Measurements from ENCODE around the gene CD46. TPM values are rescaled to one million over a fixed set of nuclear protein-coding genes. Genes with fewer than 3 reads are reported as not detected.

Gene CD46
- polyA plus RNA-seq, 1 donor from 2014 or later, result 393 TPM

DNA sequence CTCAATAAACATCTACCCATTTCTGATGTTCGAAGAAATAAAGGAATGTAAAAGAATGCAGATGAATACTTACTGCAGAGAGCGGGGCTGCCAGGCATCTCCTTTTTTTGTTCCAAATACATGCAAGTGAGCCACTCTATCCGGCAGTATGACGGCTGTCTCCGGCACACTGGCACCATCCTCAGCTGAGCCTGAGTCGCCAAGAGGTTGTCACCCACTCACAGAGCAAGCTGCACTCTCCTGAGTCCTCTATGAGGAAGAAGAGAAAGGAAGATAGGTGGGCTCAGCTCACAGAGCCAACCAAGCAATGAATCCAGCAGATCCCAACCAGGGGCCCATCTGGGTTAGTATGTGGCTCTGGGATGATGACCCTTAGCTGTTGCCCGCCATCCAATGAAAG lies 65.3 kb downstream of the CD46 start:
- H3F3A ChIP-seq (ENCODE audit: insufficient read depth, low read length, poor library complexity, severe bottlenecking), result no peaks in the 10 kb centered on the region
- no peaks in the 10 kb centered on the region for H3K9me2 ChIP-seq (ENCODE audit: insufficient read depth, low read length)
- no peak overlapping the region for H2AFZ ChIP-seq (ENCODE audit: low read depth, low read length)
- no peaks in the 10 kb centered on the region for H3K79me2 ChIP-seq (replicated peaks; ENCODE audit: insufficient read depth, low read length)
- H3K27ac ChIP-seq (ENCODE audit: low read length), result no peak overlapping the region
- H3K36me3 ChIP-seq (ENCODE audit: insufficient read depth, low read length), result no peaks in the 10 kb centered on the region
- H3K9me3 ChIP-seq (ENCODE audit: low read length), result no peaks in the 10 kb centered on the region
- no peaks in the 10 kb centered on the region for H3K27me3 ChIP-seq (ENCODE audit: insufficient read depth, low read depth, low read length)
- H3K4me2 ChIP-seq (ENCODE audit: low read length), result no peak overlapping the region
- no peaks in the 10 kb centered on the region for H4K20me1 ChIP-seq (ENCODE audit: insufficient read depth)
- no peak overlapping the region for H3K4me3 ChIP-seq (ENCODE audit: low read length)
- TF ChIP-seq POLR2AphosphoS5 (IDR thresholded peaks at IDR 0.05) (no peak), TAF1 (IDR thresholded peaks at IDR 0.05; ENCODE audit: low read depth) (no peak), EP300 (conservative IDR thresholded peaks at IDR 0.05; ENCODE audit: poor library complexity, severe bottlenecking) (no peak), SMC3 (conservative IDR thresholded peaks at IDR 0.05; ENCODE audit: poor library complexity) (no peak), EZH2 (IDR thresholded peaks at IDR 0.05; ENCODE audit: borderline replicate concordance, insufficient read depth, low read length, poor library complexity, severe bottlenecking) (no peak), RAD21 (conservative IDR thresholded peaks at IDR 0.05) (no peak), MXI1 (conservative IDR thresholded peaks at IDR 0.05; ENCODE audit: poor library complexity, severe bottlenecking) (no peak)
- TF ChIP-seq, protein P1, sequence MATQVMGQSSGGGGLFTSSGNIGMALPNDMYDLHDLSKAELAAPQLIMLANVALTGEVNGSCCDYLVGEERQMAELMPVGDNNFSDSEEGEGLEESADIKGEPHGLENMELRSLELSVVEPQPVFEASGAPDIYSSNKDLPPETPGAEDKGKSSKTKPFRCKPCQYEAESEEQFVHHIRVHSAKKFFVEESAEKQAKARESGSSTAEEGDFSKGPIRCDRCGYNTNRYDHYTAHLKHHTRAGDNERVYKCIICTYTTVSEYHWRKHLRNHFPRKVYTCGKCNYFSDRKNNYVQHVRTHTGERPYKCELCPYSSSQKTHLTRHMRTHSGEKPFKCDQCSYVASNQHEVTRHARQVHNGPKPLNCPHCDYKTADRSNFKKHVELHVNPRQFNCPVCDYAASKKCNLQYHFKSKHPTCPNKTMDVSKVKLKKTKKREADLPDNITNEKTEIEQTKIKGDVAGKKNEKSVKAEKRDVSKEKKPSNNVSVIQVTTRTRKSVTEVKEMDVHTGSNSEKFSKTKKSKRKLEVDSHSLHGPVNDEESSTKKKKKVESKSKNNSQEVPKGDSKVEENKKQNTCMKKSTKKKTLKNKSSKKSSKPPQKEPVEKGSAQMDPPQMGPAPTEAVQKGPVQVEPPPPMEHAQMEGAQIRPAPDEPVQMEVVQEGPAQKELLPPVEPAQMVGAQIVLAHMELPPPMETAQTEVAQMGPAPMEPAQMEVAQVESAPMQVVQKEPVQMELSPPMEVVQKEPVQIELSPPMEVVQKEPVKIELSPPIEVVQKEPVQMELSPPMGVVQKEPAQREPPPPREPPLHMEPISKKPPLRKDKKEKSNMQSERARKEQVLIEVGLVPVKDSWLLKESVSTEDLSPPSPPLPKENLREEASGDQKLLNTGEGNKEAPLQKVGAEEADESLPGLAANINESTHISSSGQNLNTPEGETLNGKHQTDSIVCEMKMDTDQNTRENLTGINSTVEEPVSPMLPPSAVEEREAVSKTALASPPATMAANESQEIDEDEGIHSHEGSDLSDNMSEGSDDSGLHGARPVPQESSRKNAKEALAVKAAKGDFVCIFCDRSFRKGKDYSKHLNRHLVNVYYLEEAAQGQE (IDR thresholded peaks at IDR 0.05; ENCODE audit: borderline replicate concordance), result no peak
- TF ChIP-seq, protein P2, sequence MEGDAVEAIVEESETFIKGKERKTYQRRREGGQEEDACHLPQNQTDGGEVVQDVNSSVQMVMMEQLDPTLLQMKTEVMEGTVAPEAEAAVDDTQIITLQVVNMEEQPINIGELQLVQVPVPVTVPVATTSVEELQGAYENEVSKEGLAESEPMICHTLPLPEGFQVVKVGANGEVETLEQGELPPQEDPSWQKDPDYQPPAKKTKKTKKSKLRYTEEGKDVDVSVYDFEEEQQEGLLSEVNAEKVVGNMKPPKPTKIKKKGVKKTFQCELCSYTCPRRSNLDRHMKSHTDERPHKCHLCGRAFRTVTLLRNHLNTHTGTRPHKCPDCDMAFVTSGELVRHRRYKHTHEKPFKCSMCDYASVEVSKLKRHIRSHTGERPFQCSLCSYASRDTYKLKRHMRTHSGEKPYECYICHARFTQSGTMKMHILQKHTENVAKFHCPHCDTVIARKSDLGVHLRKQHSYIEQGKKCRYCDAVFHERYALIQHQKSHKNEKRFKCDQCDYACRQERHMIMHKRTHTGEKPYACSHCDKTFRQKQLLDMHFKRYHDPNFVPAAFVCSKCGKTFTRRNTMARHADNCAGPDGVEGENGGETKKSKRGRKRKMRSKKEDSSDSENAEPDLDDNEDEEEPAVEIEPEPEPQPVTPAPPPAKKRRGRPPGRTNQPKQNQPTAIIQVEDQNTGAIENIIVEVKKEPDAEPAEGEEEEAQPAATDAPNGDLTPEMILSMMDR (IDR thresholded peaks at IDR 0.05; ENCODE audit: poor library complexity, severe bottlenecking), result no peak
- H3K9ac ChIP-seq (ENCODE audit: low read length), result no peak overlapping the region

DNA sequence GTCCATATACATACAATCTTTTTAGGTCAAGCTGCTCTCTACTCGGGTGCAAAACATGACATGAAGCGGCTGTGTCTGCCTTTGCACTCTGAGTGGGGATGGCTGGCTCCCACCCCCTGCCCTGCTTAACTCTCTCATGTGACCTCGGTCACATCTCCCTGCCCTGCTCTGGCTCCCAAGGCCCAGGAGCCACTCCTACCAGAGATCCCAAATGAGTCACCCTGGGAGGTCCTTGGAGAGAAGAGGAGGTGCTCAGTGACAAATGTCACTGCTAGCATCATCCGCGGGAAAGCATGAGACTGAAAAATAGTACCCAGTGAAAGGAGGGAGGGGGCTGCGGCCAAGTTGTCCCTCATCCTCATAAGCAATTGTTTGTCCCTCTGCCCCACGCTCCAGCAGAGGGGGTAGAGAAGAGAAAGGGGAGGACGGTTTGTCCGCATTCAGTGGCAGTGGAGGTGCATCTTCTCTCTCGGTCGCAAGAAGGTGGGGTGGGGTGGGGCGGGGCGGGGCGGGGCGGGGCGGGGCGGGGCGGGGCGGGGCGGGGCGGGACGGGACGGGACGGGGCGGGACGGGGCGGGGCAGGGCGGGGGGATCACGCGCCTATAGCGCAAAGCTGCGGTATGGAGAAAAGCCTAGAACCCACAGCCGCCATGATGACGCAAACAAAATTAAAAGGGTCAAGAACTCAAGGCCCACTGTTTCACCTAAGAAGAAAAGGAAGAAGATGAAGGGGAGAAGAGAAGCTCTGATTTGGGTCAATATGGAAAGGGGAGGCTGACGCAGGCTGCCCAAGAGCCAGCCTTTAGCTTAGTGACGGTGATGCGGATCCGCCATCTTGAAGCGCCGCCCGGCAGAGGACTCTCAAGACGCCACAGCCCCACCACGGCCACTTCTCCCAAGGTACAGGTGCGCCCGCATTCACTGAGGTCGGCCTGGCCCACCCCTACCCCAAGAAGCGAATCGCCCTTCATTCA lies 66.2 kb downstream of the CD46 start:
- H3K9me2 ChIP-seq (ENCODE audit: insufficient read depth, low read length), result no peaks in the 10 kb centered on the region
- H3K27me3 ChIP-seq (ENCODE audit: insufficient read depth, low read depth, low read length), result no peaks in the 10 kb centered on the region
- no peak overlapping the region for H3K9ac ChIP-seq (ENCODE audit: low read length)
- no peak overlapping the region for H3K4me2 ChIP-seq (ENCODE audit: low read length)
- H3K27ac ChIP-seq (ENCODE audit: low read length), result no peak overlapping the region
- H3K79me2 ChIP-seq (replicated peaks; ENCODE audit: insufficient read depth, low read length), result no peaks in the 10 kb centered on the region
- H3K4me3 ChIP-seq (ENCODE audit: low read length), result no peak overlapping the region
- H3F3A ChIP-seq (ENCODE audit: insufficient read depth, low read length, poor library complexity, severe bottlenecking), result no peaks in the 10 kb centered on the region
- TF ChIP-seq RAD21 (conservative IDR thresholded peaks at IDR 0.05), result no peak
- TF ChIP-seq EZH2 (IDR thresholded peaks at IDR 0.05; ENCODE audit: borderline replicate concordance, insufficient read depth, low read length, poor library complexity, severe bottlenecking), result no peak
- TF ChIP-seq, protein P1 (IDR thresholded peaks at IDR 0.05; ENCODE audit: borderline replicate concordance), result no peak
- no peak for TF ChIP-seq TAF1 (IDR thresholded peaks at IDR 0.05; ENCODE audit: low read depth)
- no peak for TF ChIP-seq EP300 (conservative IDR thresholded peaks at IDR 0.05; ENCODE audit: poor library complexity, severe bottlenecking)
- no peak for TF ChIP-seq SMC3 (conservative IDR thresholded peaks at IDR 0.05; ENCODE audit: poor library complexity)
- TF ChIP-seq, protein P2 (IDR thresholded peaks at IDR 0.05; ENCODE audit: poor library complexity, severe bottlenecking), result no peak
- TF ChIP-seq POLR2AphosphoS5 (IDR thresholded peaks at IDR 0.05), result no peak
- TF ChIP-seq MXI1 (conservative IDR thresholded peaks at IDR 0.05; ENCODE audit: poor library complexity, severe bottlenecking), result no peak
- no peaks in the 10 kb centered on the region for H4K20me1 ChIP-seq (ENCODE audit: insufficient read depth)
- H2AFZ ChIP-seq (ENCODE audit: low read depth, low read length), result no peak overlapping the region
- no peaks in the 10 kb centered on the region for H3K9me3 ChIP-seq (ENCODE audit: low read length)
- no peaks in the 10 kb centered on the region for H3K36me3 ChIP-seq (ENCODE audit: insufficient read depth, low read length)

Measured in neural cell (in vitro differentiated cells).